Sigmoid colon (tissue), 4 donors: Measurements from ENCODE around the gene POLR1G.

ENCODE experiments used
- EP300 ChIP-seq, 4 donors: sonication (generic); formaldehyde crosslinking; IDR thresholded peaks; one replicate each; pipeline ENCODE4 v1.6.1; 2017; ENCODE audit warnings: antibody characterized with exemption in 4 of 4
- POLR2A ChIP-seq, 2 donors: fragments of 450-650 bp; IDR thresholded peaks; one replicate each; pipeline ENCODE4 v1.6.1; 2016; ENCODE audit warnings: antibody characterized with exemption in 2 of 2, mild to moderate bottlenecking in 2 of 2, moderate library complexity in 2 of 2
- POLR2AphosphoS5 ChIP-seq, 4 donors: sonication (generic); formaldehyde crosslinking; IDR thresholded peaks; one replicate each; pipeline ENCODE4 v1.6.1; 2017; ENCODE audit warnings: antibody characterized with exemption in 4 of 4
- TF ChIP-seq, protein P1 (sequence below), 4 experiments: fragments of 450-650 bp in 3 of 4; fragments of 200-600 bp in 1 of 4; IDR thresholded peaks; one replicate each; pipeline ENCODE4 v1.5.1; 2016 to 2019; ENCODE audit warnings: antibody characterized with exemption in 4 of 4, mild to moderate bottlenecking in 3 of 4, moderate library complexity in 2 of 4

DNA sequence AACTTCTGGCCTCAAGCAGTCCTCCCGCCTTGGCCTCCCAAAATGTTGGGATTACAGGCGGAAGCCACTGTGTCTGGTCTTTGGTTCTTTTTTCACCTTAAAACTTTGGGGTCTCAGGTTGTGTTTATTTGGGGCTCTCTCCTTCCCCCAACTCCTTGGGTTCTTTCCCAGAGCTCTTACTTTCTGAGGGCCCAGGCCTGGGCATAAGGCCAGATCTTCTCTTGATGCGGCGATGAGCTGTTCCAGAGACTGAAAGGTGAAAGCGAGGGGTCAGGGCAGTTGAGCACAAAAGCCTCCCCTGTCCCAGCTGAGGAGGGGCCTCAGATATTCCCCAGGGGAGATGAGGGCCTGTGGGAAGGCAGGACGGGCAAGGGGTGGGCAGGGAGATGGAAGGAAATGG lies 7.1 kb downstream of the POLR1G start:
- TF ChIP-seq, protein P1, sequence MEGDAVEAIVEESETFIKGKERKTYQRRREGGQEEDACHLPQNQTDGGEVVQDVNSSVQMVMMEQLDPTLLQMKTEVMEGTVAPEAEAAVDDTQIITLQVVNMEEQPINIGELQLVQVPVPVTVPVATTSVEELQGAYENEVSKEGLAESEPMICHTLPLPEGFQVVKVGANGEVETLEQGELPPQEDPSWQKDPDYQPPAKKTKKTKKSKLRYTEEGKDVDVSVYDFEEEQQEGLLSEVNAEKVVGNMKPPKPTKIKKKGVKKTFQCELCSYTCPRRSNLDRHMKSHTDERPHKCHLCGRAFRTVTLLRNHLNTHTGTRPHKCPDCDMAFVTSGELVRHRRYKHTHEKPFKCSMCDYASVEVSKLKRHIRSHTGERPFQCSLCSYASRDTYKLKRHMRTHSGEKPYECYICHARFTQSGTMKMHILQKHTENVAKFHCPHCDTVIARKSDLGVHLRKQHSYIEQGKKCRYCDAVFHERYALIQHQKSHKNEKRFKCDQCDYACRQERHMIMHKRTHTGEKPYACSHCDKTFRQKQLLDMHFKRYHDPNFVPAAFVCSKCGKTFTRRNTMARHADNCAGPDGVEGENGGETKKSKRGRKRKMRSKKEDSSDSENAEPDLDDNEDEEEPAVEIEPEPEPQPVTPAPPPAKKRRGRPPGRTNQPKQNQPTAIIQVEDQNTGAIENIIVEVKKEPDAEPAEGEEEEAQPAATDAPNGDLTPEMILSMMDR (IDR thresholded peaks at IDR 0.05) = no peak
- TF ChIP-seq EP300 (IDR thresholded peaks at IDR 0.05) (no peak), POLR2A (IDR thresholded peaks at IDR 0.05) (no peak), POLR2AphosphoS5 (IDR thresholded peaks at IDR 0.05) (no peak)
